HG02678 (cell line): ENCODE data around the gene GATA5.

Source experiments
- ATAC-seq: cut with Tn5 transposase; IDR thresholded peaks from one replicate; pipeline ENCODE4 v1.9.1; 2021; ENCODE audit warnings: mild to moderate bottlenecking, moderate library complexity; ENCODE audit not compliant: unreplicated experiment

Gene GATA5

GRCh38 chr20:62457098-62457497 lies 18.7 kb downstream of the GATA5 start:
- no peak for ATAC-seq

GRCh38 chr20:62455929-62456328 lies 19.9 kb downstream of the GATA5 start:
- ATAC-seq: no peak

- no peak for ATAC-seq
These were observed 20.7 kb downstream of the GATA5 start for GRCh38 chr20:62454904-62455636.

GRCh38 chr20:62453186-62453808 lies 22.5 kb downstream of the GATA5 start:
- no peak for ATAC-seq

- ATAC-seq: no peak
These were observed 23.2 kb downstream of the GATA5 start for GRCh38 chr20:62452475-62453095.

GRCh38 chr20:62451970-62452369 lies 23.8 kb downstream of the GATA5 start:
- ATAC-seq: no peak

- no peak for ATAC-seq
These were observed 24.5 kb downstream of the GATA5 start for GRCh38 chr20:62451156-62451767.

GRCh38 chr20:62449951-62450691 lies 25.7 kb downstream of the GATA5 start:
- no peak for ATAC-seq

- ATAC-seq: no peak
These were observed 27.0 kb downstream of the GATA5 start for GRCh38 chr20:62448788-62449187.

- no peak for ATAC-seq
These were observed 27.8 kb downstream of the GATA5 start for GRCh38 chr20:62448038-62448437.

GRCh38 chr20:62446888-62447869 lies 28.6 kb downstream of the GATA5 start:
- no peak for ATAC-seq

- no peak for ATAC-seq
These were observed 29.3 kb downstream of the GATA5 start for GRCh38 chr20:62446481-62446880.

- no peak for ATAC-seq
These were observed 30.0 kb downstream of the GATA5 start for GRCh38 chr20:62445553-62446340.

GRCh38 chr20:62444286-62444685 lies 31.5 kb downstream of the GATA5 start:
- no peak for ATAC-seq

- ATAC-seq: no peak
These were observed 33.7 kb downstream of the GATA5 start for GRCh38 chr20:62441987-62442539.

GRCh38 chr20:62439218-62439617 lies 36.6 kb downstream of the GATA5 start:
- ATAC-seq: no peak

GRCh38 chr20:62437927-62438326 lies 37.9 kb downstream of the GATA5 start:
- no peak for ATAC-seq

- no peak for ATAC-seq
These were observed 38.3 kb downstream of the GATA5 start for GRCh38 chr20:62437496-62437895.

GRCh38 chr20:62436692-62437091 lies 39.1 kb downstream of the GATA5 start:
- no peak for ATAC-seq
